ENCODE measurements around the gene SLC27A6. TPM values are rescaled to one million over a fixed set of nuclear protein-coding genes. Genes with fewer than 3 reads are reported as not detected.

SLC27A6 gene
- total RNA-seq, 1 experiment from 2014 or later = not detected

- ChIA-PET POLR2A (no interaction called here), CTCF (no interaction called here)
- in situ Hi-C loops (cut with HindIII; ENCODE audit: low pct_unique_long_range_greater_than_20kb, low sequenced_read_pairs) = no loop called here
- DNase-seq (ENCODE audit: low read depth, low spot score) (no peak), ATAC-seq (no peak)
- Histone ChIP-seq H3K27me3 (ENCODE audit: control insufficient read depth, insufficient read depth, low read length) (no peaks in the 10 kb centered on the region), H3K4me3 (ENCODE audit: low read depth in 2 of 2, low read length in 2 of 2) (no peak overlapping the region), H3K4me1 (ENCODE audit: control insufficient read depth, insufficient read depth, low read length) (no peaks in the 10 kb centered on the region), H3K9me3 (ENCODE audit: control insufficient read depth, insufficient read depth, low read depth, low read length) (no peaks in the 10 kb centered on the region), H3K36me3 (ENCODE audit: control insufficient read depth, insufficient read depth, low read length) (no peaks in the 10 kb centered on the region), H3K27ac (ENCODE audit: low read length) (no peak overlapping the region)
- TF ChIP-seq SIN3A (IDR thresholded peaks at IDR 0.05; ENCODE audit: borderline replicate concordance, insufficient read depth, low read depth, low read length) (no peak), REST (IDR thresholded peaks at IDR 0.05; ENCODE audit: insufficient read depth in 1 of 2, low read depth in 2 of 2, low read length in 1 of 2) (no peak), TCF7L2 (IDR thresholded peaks at IDR 0.05; ENCODE audit: low read depth, low read length) (no peak), CTCF (IDR thresholded peaks at IDR 0.05) (no peak), POLR2AphosphoS5 (IDR thresholded peaks at IDR 0.05; ENCODE audit: low read depth, low read length) (no peak)
- no TSS peak for BruUV-seq (replicated peaks)
- intact Hi-C loops (cut with micrococcal nuclease; ENCODE audit: unreplicated experiment) = no loop called here
Measured at GRCh38 chr5:129014185-129014584, 48.9 kb downstream of the SLC27A6 start.

GRCh38 chr5:129018837-129019236, 53.5 kb downstream of the SLC27A6 start:
- in situ Hi-C loops (cut with HindIII; ENCODE audit: low pct_unique_long_range_greater_than_20kb, low sequenced_read_pairs) = no loop called here
- H3K27ac ChIP-seq (ENCODE audit: low read length) = no peak overlapping the region

GRCh38 chr5:129019401-129019908, 54.2 kb downstream of the SLC27A6 start:
- no peaks in the 10 kb centered on the region for H3K9me3 ChIP-seq (ENCODE audit: control insufficient read depth, insufficient read depth, low read depth, low read length)
- H3K27ac ChIP-seq (ENCODE audit: low read length) = no peak overlapping the region
- POLR2A ChIA-PET = no interaction called here
- H3K4me3 ChIP-seq (ENCODE audit: low read depth in 2 of 2, low read length in 2 of 2) = no peak overlapping the region
- intact Hi-C loops (cut with micrococcal nuclease; ENCODE audit: unreplicated experiment) = no loop called here
- in situ Hi-C loops (cut with HindIII; ENCODE audit: low pct_unique_long_range_greater_than_20kb, low sequenced_read_pairs) = no loop called here
- BruUV-seq (replicated peaks) = no TSS peak
- ATAC-seq (no peak), DNase-seq (ENCODE audit: low read depth, low spot score) (no peak)
- no peaks in the 10 kb centered on the region for H3K4me1 ChIP-seq (ENCODE audit: control insufficient read depth, insufficient read depth, low read length)
- no peaks in the 10 kb centered on the region for H3K27me3 ChIP-seq (ENCODE audit: control insufficient read depth, insufficient read depth, low read length)
- CTCF ChIA-PET = no interaction called here
- no peaks in the 10 kb centered on the region for H3K36me3 ChIP-seq (ENCODE audit: control insufficient read depth, insufficient read depth, low read length)
- TF ChIP-seq TCF7L2 (IDR thresholded peaks at IDR 0.05; ENCODE audit: low read depth, low read length) = no peak
- no peak for TF ChIP-seq SIN3A (IDR thresholded peaks at IDR 0.05; ENCODE audit: borderline replicate concordance, insufficient read depth, low read depth, low read length)
- no peak for TF ChIP-seq CTCF (IDR thresholded peaks at IDR 0.05)
- TF ChIP-seq REST (IDR thresholded peaks at IDR 0.05; ENCODE audit: insufficient read depth in 1 of 2, low read depth in 2 of 2, low read length in 1 of 2) = no peak
- TF ChIP-seq POLR2AphosphoS5 (IDR thresholded peaks at IDR 0.05; ENCODE audit: low read depth, low read length) = no peak

More at GRCh38 chr5:129018837-129019236, 53.5 kb downstream of the SLC27A6 start:
- Histone ChIP-seq H3K4me1 (ENCODE audit: control insufficient read depth, insufficient read depth, low read length) (no peaks in the 10 kb centered on the region), H3K36me3 (ENCODE audit: control insufficient read depth, insufficient read depth, low read length) (no peaks in the 10 kb centered on the region), H3K4me3 (ENCODE audit: low read depth in 2 of 2, low read length in 2 of 2) (no peak overlapping the region), H3K27me3 (ENCODE audit: control insufficient read depth, insufficient read depth, low read length) (no peaks in the 10 kb centered on the region), H3K9me3 (ENCODE audit: control insufficient read depth, insufficient read depth, low read depth, low read length) (no peaks in the 10 kb centered on the region)
- DNase-seq (ENCODE audit: low read depth, low spot score) (no peak), ATAC-seq (no peak)
- CTCF ChIA-PET = no interaction called here
- intact Hi-C loops (cut with micrococcal nuclease; ENCODE audit: unreplicated experiment) = no loop called here
- POLR2A ChIA-PET = no interaction called here
- TF ChIP-seq POLR2AphosphoS5 (IDR thresholded peaks at IDR 0.05; ENCODE audit: low read depth, low read length) = no peak
- no peak for TF ChIP-seq TCF7L2 (IDR thresholded peaks at IDR 0.05; ENCODE audit: low read depth, low read length)
- no TSS peak for BruUV-seq (replicated peaks)
